Hepatocyte (in vitro differentiated cells): ENCODE results near the gene NUP153. TPM values are rescaled to one million over a fixed set of nuclear protein-coding genes. Genes with fewer than 3 reads are reported as not detected.
A peak's percentile ranks its signal among the peaks of the same experiment; 100 is the strongest.

Experiments used
- DNase-seq: peaks from one replicate; pipeline ENCODE4 v3.0.0-alpha.2; 2016; ENCODE audit warnings: low spot score
- H2AFZ ChIP-seq: fragments of 200-600 bp; sonication (generic); 2 replicates; pipeline ENCODE4 v1.6.0; 2016; ENCODE audit warnings: antibody characterized with exemption, mild to moderate bottlenecking
- H3K27ac ChIP-seq: fragments of 200-600 bp; sonication (generic); 2 replicates; pipeline ENCODE4 v1.5.1; 2016; ENCODE audit warnings: mild to moderate bottlenecking
- H3K27me3 ChIP-seq: fragments of 200-600 bp; sonication (generic); 2 replicates; pipeline ENCODE4 v1.6.1; 2016
- H3K36me3 ChIP-seq: fragments of 200-600 bp; sonication (generic); replicated peaks from 2 replicates; pipeline ENCODE4 v1.5.1; 2016; ENCODE audit warnings: low read depth; ENCODE audit not compliant: insufficient read depth
- H3K4me1 ChIP-seq: fragments of 200-600 bp; sonication (generic); 2 replicates; pipeline ENCODE4 v1.5.1; 2016; ENCODE audit warnings: mild to moderate bottlenecking, moderate library complexity; ENCODE audit not compliant: insufficient read depth
- H3K4me2 ChIP-seq: fragments of 200-600 bp; sonication (generic); 2 replicates; pipeline ENCODE4 v1.6.0; 2016
- H3K4me3 ChIP-seq: fragments of 200-600 bp; sonication (generic); 2 replicates; pipeline ENCODE4 v1.5.1; 2016; ENCODE audit warnings: mild to moderate bottlenecking
- H3K79me2 ChIP-seq: fragments of 200-600 bp; sonication (generic); 2 replicates; pipeline ENCODE4 v1.6.0; 2017; ENCODE audit warnings: mild to moderate bottlenecking
- H3K9me2 ChIP-seq: fragments of 200-600 bp; sonication (generic); replicated peaks from 2 replicates; pipeline ENCODE4 v1.6.0; 2017; ENCODE audit warnings: mild to moderate bottlenecking; ENCODE audit not compliant: insufficient read depth
- H3K9me3 ChIP-seq: fragments of 200-600 bp; sonication (generic); 2 replicates; pipeline ENCODE4 v1.5.1; 2016; ENCODE audit warnings: low read depth, mild to moderate bottlenecking
- H4K20me1 ChIP-seq: fragments of 200-600 bp; sonication (generic); 2 replicates; pipeline ENCODE4 v1.6.0; 2016; ENCODE audit warnings: mild to moderate bottlenecking; ENCODE audit not compliant: insufficient read depth, poor library complexity, severe bottlenecking
- EZH2 ChIP-seq: fragments of 200-600 bp; sonication (generic); IDR thresholded peaks from 2 replicates; pipeline ENCODE4 v1.6.1; 2016; ENCODE audit warnings: antibody characterized with exemption, mild to moderate bottlenecking, borderline replicate concordance
- EZH2phosphoT487 ChIP-seq: fragments of 200-600 bp; sonication (generic); IDR thresholded peaks from one replicate; pipeline ENCODE4 v1.6.1; 2018; ENCODE audit warnings: antibody characterized with exemption, mild to moderate bottlenecking, low read depth, moderate library complexity; ENCODE audit not compliant: unreplicated experiment, severe bottlenecking
- WGBS: methylation state at CpG from one replicate; pipeline ENCODE4 v1.1.6; 2016; ENCODE audit warnings: low lambda C conversion rate; ENCODE audit errors: missing lambda C conversion rate; 5-methylcytosine and 5-hydroxymethylcytosine counted together
- polyA plus RNA-seq: library from polyadenylated mRNA; unstranded; fragments of >200 nt; fragmentation: Nextera tagmentation; extraction: Ambion mirVana; gene quantifications from 2 replicates; pipeline ENCODE4 v1.2.1, GENCODE V29; 2016
- total RNA-seq: library from RNA; depleted of rRNA; stranded (reverse); fragments of >200 nt; gene quantifications from 2 replicates; pipeline ENCODE4 v1.2.3, GENCODE V29; 2014
- TF ChIP-seq, protein P1 (sequence below): fragments of 200-600 bp; sonication (generic); IDR thresholded peaks from 2 replicates; pipeline ENCODE4 v1.5.1; 2016; ENCODE audit warnings: antibody characterized with exemption, mild to moderate bottlenecking; ENCODE audit not compliant: poor library complexity

The NUP153 gene
- total and polyA plus RNA-seq, 2 experiments from 2014 or later = 7.9 to 31.1 TPM

- DNase-seq = no peak
- Histone ChIP-seq H3K9me3 (no peaks in the 10 kb centered on the region), H3K36me3 (no peaks in the 10 kb centered on the region), H3K27me3 (no peaks in the 10 kb centered on the region), H3K27ac (no peak overlapping the region), H3K79me2 (no peaks in the 10 kb centered on the region), H3K9me2 (no peaks in the 10 kb centered on the region), H4K20me1 (no peaks in the 10 kb centered on the region), H2AFZ (no peak overlapping the region), H3K4me1 (no peaks in the 10 kb centered on the region), H3K4me3 (no peak overlapping the region), H3K4me2 (peak overlapping the region; percentile 13)
- no peak for TF ChIP-seq EZH2
- TF ChIP-seq EZH2phosphoT487 = no peak
- TF ChIP-seq, protein P1, sequence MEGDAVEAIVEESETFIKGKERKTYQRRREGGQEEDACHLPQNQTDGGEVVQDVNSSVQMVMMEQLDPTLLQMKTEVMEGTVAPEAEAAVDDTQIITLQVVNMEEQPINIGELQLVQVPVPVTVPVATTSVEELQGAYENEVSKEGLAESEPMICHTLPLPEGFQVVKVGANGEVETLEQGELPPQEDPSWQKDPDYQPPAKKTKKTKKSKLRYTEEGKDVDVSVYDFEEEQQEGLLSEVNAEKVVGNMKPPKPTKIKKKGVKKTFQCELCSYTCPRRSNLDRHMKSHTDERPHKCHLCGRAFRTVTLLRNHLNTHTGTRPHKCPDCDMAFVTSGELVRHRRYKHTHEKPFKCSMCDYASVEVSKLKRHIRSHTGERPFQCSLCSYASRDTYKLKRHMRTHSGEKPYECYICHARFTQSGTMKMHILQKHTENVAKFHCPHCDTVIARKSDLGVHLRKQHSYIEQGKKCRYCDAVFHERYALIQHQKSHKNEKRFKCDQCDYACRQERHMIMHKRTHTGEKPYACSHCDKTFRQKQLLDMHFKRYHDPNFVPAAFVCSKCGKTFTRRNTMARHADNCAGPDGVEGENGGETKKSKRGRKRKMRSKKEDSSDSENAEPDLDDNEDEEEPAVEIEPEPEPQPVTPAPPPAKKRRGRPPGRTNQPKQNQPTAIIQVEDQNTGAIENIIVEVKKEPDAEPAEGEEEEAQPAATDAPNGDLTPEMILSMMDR = no peak
- WGBS = 87% methylated on average over 42 of the region's 53 CpGs
These were observed 126.1 kb downstream of the NUP153 start for GRCh38 chr6:17580518-17581048.

- no peak overlapping the region for H3K4me2 ChIP-seq
- no peaks in the 10 kb centered on the region for H3K4me1 ChIP-seq
- no peak overlapping the region for H3K27ac ChIP-seq
- H3K9me2 ChIP-seq = no peaks in the 10 kb centered on the region
- no peaks in the 10 kb centered on the region for H3K36me3 ChIP-seq
- no peaks in the 10 kb centered on the region for H3K9me3 ChIP-seq
- no peak for TF ChIP-seq EZH2phosphoT487
- TF ChIP-seq, protein P1 = no peak
- TF ChIP-seq EZH2 = no peak
- no peak overlapping the region for H3K4me3 ChIP-seq
- H2AFZ ChIP-seq = no peak overlapping the region
- no peaks in the 10 kb centered on the region for H4K20me1 ChIP-seq
- DNase-seq = no peak
- WGBS = 88% methylated on average over 1 of the region's 1 CpG
- no peaks in the 10 kb centered on the region for H3K27me3 ChIP-seq
- no peaks in the 10 kb centered on the region for H3K79me2 ChIP-seq
These were observed 129.7 kb downstream of the NUP153 start for GRCh38 chr6:17577059-17577458.

GRCh38 chr6:17574866-17575560 lies 131.7 kb downstream of the NUP153 start:
- H3K4me3 ChIP-seq = no peak overlapping the region
- 91% methylated on average over 8 of the region's 8 CpGs for WGBS
- no peaks in the 10 kb centered on the region for H3K36me3 ChIP-seq
- no peaks in the 10 kb centered on the region for H3K4me1 ChIP-seq
- no peak overlapping the region for H3K4me2 ChIP-seq
- H3K9me2 ChIP-seq = no peaks in the 10 kb centered on the region
- H3K27ac ChIP-seq = no peak overlapping the region
- no peaks in the 10 kb centered on the region for H3K79me2 ChIP-seq
- no peaks in the 10 kb centered on the region for H4K20me1 ChIP-seq
- TF ChIP-seq EZH2 = no peak
- no peak for TF ChIP-seq EZH2phosphoT487
- TF ChIP-seq, protein P1 = no peak
- DNase-seq = no peak
- H2AFZ ChIP-seq = no peak overlapping the region
- no peaks in the 10 kb centered on the region for H3K27me3 ChIP-seq
- H3K9me3 ChIP-seq = no peaks in the 10 kb centered on the region
